ENCODE measurements around the gene DNM2. TPM values are rescaled to one million over a fixed set of nuclear protein-coding genes. Genes with fewer than 3 reads are reported as not detected.

Gene DNM2
- total and polyA plus RNA-seq, 10 of the 15 experiments (the other 5 are each of a cell fraction or from before 2014, with no cell fraction given): 1.2 to 146 (median 68.9) TPM

DNA sequence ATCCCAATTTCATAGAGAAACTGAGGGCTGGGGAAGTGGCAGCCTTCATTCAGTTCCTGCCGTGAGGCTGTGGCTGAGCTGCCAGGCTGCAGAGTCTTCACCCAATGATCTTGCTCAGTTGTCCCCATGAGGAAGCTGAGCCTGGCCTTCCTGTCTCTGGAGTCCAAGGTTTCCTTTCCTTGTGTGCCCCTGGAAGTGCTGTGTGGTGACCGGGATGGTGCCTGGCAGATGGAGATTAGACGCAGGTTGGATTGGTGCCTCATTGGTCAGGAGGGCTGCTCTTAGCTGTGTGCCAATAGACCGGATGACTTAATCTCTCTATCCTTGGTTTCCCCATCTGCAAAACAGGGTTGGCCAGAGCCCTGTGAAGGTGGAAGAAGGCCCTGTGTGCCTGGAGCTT, 24.6 kb downstream of the DNM2 start:
- POLR2A ChIA-PET: interaction anchor here (0.6 to 1.6 kb wide), 4 partner anchors 11 to 93 kb away, joined by 3 to 13 read pairs (median 4); partner anchors contain the start of gene TMED1
- Histone ChIP-seq H3K9ac (ENCODE audit: control insufficient read depth, insufficient read depth, low read length) (no peak overlapping the region), H3K4me1 (ENCODE audit: control insufficient read depth, insufficient read depth, low read length) (peaks cover 10% of the 10 kb centered on the region), H3K79me2 (ENCODE audit: control insufficient read depth, insufficient read depth, low read length) (peaks cover 65% of the 10 kb centered on the region), H3K4me3 (no peak overlapping the region), H3K27ac (ENCODE audit: control insufficient read depth, insufficient read depth) (no peak overlapping the region), H3K36me3 (ENCODE audit: control insufficient read depth in 2 of 2, insufficient read depth in 2 of 2, low read length in 1 of 2) (peaks cover 3% of the 10 kb centered on the region in 2 experiments; a peak in 3 of 4 replicates), H4K20me1 (ENCODE audit: control insufficient read depth, insufficient read depth) (no peaks in the 10 kb centered on the region), H3K9me3 (replicated peaks; ENCODE audit: control insufficient read depth, insufficient read depth, low read length) (no peaks in the 10 kb centered on the region; the same call in 2 of the 3 replicates), H3K4me2 (ENCODE audit: control insufficient read depth, insufficient read depth) (no peak overlapping the region), H2AFZ (ENCODE audit: control insufficient read depth, low read depth, low read length) (no peak overlapping the region), H3K27me3 (replicated peaks in 1 of 2; ENCODE audit: control insufficient read depth in 2 of 2, insufficient read depth in 2 of 2, low read length in 1 of 2) (no peaks in the 10 kb centered on the region)
- TF ChIP-seq MYB (IDR thresholded peaks at IDR 0.05; ENCODE audit: borderline replicate concordance, low read depth, low read length): no peak
- no peak for TF ChIP-seq YBX1 (IDR thresholded peaks at IDR 0.05)
- TF ChIP-seq BMI1 (IDR thresholded peaks at IDR 0.05; ENCODE audit: borderline replicate concordance): no peak
- TF ChIP-seq, protein P1, sequence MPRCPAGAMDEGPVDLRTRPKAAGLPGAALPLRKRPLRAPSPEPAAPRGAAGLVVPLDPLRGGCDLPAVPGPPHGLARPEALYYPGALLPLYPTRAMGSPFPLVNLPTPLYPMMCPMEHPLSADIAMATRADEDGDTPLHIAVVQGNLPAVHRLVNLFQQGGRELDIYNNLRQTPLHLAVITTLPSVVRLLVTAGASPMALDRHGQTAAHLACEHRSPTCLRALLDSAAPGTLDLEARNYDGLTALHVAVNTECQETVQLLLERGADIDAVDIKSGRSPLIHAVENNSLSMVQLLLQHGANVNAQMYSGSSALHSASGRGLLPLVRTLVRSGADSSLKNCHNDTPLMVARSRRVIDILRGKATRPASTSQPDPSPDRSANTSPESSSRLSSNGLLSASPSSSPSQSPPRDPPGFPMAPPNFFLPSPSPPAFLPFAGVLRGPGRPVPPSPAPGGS (IDR thresholded peaks at IDR 0.05; ENCODE audit: borderline replicate concordance, insufficient read depth, low read depth, low read length, poor library complexity, severe bottlenecking): no peak
- TF ChIP-seq, protein P2, sequence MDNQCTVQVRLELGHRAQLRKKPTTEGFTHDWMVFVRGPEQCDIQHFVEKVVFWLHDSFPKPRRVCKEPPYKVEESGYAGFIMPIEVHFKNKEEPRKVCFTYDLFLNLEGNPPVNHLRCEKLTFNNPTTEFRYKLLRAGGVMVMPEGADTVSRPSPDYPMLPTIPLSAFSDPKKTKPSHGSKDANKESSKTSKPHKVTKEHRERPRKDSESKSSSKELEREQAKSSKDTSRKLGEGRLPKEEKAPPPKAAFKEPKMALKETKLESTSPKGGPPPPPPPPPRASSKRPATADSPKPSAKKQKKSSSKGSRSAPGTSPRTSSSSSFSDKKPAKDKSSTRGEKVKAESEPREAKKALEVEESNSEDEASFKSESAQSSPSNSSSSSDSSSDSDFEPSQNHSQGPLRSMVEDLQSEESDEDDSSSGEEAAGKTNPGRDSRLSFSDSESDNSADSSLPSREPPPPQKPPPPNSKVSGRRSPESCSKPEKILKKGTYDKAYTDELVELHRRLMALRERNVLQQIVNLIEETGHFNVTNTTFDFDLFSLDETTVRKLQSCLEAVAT (IDR thresholded peaks at IDR 0.05): no peak
- no peak for TF ChIP-seq BRCA1 (IDR thresholded peaks at IDR 0.05; ENCODE audit: low read depth, low read length)
- no peak for TF ChIP-seq SUPT20H (IDR thresholded peaks at IDR 0.05; ENCODE audit: borderline replicate concordance, control insufficient read depth, low read depth, low read length)
- no peak for TF ChIP-seq CHD1 (IDR thresholded peaks at IDR 0.05; ENCODE audit: low read depth, low read length)
- TF ChIP-seq PAX5 (IDR thresholded peaks at IDR 0.05; ENCODE audit: borderline replicate concordance, low read depth, low read length): no peak
- TF ChIP-seq RB1 (IDR thresholded peaks at IDR 0.05; ENCODE audit: borderline replicate concordance): no peak
- TF ChIP-seq SMARCA5 (IDR thresholded peaks at IDR 0.05): no peak
- TF ChIP-seq SIX5 (IDR thresholded peaks at IDR 0.05; ENCODE audit: low read depth, low read length, severe bottlenecking): no peak
- no peak for TF ChIP-seq KDM1A (IDR thresholded peaks at IDR 0.05; ENCODE audit: borderline replicate concordance)
- no peak for TF ChIP-seq CEBPB (IDR thresholded peaks at IDR 0.05; ENCODE audit: borderline replicate concordance in 1 of 2, low read depth in 2 of 2, low read length in 2 of 2)
- TF ChIP-seq, protein P3, sequence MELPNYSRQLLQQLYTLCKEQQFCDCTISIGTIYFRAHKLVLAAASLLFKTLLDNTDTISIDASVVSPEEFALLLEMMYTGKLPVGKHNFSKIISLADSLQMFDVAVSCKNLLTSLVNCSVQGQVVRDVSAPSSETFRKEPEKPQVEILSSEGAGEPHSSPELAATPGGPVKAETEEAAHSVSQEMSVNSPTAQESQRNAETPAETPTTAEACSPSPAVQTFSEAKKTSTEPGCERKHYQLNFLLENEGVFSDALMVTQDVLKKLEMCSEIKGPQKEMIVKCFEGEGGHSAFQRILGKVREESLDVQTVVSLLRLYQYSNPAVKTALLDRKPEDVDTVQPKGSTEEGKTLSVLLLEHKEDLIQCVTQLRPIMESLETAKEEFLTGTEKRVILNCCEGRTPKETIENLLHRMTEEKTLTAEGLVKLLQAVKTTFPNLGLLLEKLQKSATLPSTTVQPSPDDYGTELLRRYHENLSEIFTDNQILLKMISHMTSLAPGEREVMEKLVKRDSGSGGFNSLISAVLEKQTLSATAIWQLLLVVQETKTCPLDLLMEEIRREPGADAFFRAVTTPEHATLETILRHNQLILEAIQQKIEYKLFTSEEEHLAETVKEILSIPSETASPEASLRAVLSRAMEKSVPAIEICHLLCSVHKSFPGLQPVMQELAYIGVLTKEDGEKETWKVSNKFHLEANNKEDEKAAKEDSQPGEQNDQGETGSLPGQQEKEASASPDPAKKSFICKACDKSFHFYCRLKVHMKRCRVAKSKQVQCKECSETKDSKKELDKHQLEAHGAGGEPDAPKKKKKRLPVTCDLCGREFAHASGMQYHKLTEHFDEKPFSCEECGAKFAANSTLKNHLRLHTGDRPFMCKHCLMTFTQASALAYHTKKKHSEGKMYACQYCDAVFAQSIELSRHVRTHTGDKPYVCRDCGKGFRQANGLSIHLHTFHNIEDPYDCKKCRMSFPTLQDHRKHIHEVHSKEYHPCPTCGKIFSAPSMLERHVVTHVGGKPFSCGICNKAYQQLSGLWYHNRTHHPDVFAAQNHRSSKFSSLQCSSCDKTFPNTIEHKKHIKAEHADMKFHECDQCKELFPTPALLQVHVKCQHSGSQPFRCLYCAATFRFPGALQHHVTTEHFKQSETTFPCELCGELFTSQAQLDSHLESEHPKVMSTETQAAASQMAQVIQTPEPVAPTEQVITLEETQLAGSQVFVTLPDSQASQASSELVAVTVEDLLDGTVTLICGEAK (IDR thresholded peaks at IDR 0.05; ENCODE audit: borderline replicate concordance): no peak
- ATAC-seq: no peak
- RAD21 ChIA-PET (ENCODE audit: unreplicated experiment): interaction anchor here (0.6 kb wide), 1 partner anchor 21 kb away, joined by 3 read pairs; no protein-coding TSS in a partner anchor
- 90% methylated on average over 4 of the region's 4 CpGs for WGBS (ENCODE audit: insufficient coverage, insufficient replicate concordance, low lambda C conversion rate, missing lambda C conversion rate)
- FAIRE-seq: no peak
- no TSS peak for BruUV-seq (replicated peaks)
- intact Hi-C loops (cut with micrococcal nuclease; ENCODE audit: unreplicated experiment) (no loop called here), in situ Hi-C loops (cut with MboI) (no loop called here)
- SMC1A ChIA-PET (ENCODE audit: uncharacterized antibody, unreplicated experiment): interaction anchor here (0.8 to 1.0 kb wide), 2 partner anchors 9 to 43 kb away, joined by 3 read pairs; no protein-coding TSS in a partner anchor
- DNase-seq (ENCODE audit: low read depth, low spot score): no peak
- CTCF ChIA-PET: interaction anchor here (0.6 to 1.4 kb wide), 3 partner anchors 25 to 212 kb away, joined by 3 to 6 read pairs (median 3); partner anchors contain the start of gene DNM2
